Measurements from ENCODE around the gene FITM1.

DNA sequence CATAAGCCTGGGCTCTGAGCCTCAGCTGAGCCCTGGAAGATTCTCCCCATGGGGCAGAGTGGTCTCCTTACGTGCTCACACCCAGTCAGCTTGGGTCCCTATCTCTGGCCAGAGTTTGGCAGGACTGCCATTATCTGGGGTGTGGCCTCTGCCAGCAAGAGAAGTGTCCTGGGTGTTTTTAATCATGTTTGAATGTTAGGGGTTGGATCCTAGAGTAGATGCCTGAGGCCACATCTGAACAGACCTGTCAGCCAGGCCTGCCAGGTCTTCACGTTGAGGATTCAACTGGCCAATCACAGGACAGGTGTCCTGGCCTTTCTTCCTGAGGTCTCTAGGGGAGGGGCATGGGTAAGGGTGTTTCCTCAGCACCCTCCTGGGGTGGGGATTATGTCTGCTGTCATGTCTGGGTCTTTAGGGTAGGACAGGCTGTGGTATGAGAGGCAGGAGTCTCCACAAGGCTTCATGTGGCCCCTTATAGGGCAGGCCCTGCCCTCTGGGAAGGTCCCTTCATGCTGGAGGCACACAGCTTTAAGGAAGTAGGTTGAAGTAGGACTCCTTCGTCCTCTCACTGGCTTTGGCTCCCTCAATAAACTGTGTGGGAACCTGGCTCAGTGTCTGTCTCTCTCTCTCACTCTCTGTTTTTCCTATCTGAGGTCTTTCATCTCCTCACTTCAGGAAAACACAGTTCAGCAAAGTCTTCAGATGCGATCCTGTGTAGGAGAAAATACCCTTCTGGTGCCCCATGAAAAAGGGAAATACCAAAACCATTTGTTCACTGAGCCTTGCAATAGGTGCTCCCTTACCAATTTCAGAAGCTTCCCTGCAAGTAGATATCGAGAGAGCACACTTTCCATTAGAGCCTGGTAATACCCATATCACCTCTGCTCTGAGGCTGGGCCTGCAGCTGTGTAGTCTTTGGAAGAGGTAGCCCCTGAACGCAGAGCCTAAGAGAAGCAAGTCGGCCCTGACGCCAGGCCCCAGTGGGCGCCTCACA is 6.7 kb upstream of the FITM1 start:
- TF ChIP-seq, protein P1, sequence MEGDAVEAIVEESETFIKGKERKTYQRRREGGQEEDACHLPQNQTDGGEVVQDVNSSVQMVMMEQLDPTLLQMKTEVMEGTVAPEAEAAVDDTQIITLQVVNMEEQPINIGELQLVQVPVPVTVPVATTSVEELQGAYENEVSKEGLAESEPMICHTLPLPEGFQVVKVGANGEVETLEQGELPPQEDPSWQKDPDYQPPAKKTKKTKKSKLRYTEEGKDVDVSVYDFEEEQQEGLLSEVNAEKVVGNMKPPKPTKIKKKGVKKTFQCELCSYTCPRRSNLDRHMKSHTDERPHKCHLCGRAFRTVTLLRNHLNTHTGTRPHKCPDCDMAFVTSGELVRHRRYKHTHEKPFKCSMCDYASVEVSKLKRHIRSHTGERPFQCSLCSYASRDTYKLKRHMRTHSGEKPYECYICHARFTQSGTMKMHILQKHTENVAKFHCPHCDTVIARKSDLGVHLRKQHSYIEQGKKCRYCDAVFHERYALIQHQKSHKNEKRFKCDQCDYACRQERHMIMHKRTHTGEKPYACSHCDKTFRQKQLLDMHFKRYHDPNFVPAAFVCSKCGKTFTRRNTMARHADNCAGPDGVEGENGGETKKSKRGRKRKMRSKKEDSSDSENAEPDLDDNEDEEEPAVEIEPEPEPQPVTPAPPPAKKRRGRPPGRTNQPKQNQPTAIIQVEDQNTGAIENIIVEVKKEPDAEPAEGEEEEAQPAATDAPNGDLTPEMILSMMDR (IDR thresholded peaks at IDR 0.05; ENCODE audit: low read length), result no peak
- no peak for TF ChIP-seq EZH2 (IDR thresholded peaks at IDR 0.05; ENCODE audit: borderline replicate concordance, low read length)
